ENCODE measurements around the gene RHOA.
A peak's percentile ranks its signal among the peaks of the same experiment; 100 is the strongest.

RHOA gene

DNA sequence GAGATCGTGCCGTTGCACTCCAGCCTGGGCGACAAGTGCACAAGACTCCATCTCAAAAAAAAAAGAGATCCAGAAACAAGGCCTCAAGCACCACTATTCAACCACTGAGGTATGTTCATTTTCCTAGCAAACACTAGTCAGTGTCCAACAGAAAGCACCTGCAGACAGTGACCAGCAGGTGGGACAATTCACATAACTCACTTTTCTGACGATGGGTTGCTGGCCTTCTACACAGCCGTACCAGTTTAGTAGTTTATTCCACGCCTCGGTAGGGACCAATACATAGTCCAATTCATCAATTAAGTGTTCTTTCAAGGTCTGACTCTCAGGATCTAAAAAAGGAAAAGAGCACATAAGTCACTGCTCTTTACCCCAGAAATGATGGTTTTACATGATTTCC is 84.3 kb downstream of the RHOA start:
- POLR2A ChIA-PET: no interaction called here
- CTCF ChIA-PET: interaction anchor here (0.9 to 3.1 kb wide), 3 partner anchors 12 to 26 kb away, joined by 3 to 12 read pairs (median 3); partner anchors contain the start of gene USP4
- TF ChIP-seq, protein P1, sequence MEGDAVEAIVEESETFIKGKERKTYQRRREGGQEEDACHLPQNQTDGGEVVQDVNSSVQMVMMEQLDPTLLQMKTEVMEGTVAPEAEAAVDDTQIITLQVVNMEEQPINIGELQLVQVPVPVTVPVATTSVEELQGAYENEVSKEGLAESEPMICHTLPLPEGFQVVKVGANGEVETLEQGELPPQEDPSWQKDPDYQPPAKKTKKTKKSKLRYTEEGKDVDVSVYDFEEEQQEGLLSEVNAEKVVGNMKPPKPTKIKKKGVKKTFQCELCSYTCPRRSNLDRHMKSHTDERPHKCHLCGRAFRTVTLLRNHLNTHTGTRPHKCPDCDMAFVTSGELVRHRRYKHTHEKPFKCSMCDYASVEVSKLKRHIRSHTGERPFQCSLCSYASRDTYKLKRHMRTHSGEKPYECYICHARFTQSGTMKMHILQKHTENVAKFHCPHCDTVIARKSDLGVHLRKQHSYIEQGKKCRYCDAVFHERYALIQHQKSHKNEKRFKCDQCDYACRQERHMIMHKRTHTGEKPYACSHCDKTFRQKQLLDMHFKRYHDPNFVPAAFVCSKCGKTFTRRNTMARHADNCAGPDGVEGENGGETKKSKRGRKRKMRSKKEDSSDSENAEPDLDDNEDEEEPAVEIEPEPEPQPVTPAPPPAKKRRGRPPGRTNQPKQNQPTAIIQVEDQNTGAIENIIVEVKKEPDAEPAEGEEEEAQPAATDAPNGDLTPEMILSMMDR (IDR thresholded peaks at IDR 0.05; ENCODE audit: control extremely low read depth, extremely low read depth, low read depth, missing control alignments): peak; percentile 9
- no peak for DNase-seq (ENCODE audit: extremely low spot score)

GRCh38 chr3:49324768-49325167 is 87.0 kb downstream of the RHOA start:
- POLR2A ChIA-PET: no interaction called here
- DNase-seq (ENCODE audit: extremely low spot score): no peak
- CTCF ChIA-PET: interaction anchor here (0.8 to 3.1 kb wide), 7 partner anchors 8 to 215 kb away, joined by 3 to 12 read pairs (median 3); partner anchors contain the start of gene USP4
- TF ChIP-seq, protein P1 (IDR thresholded peaks at IDR 0.05; ENCODE audit: control extremely low read depth, extremely low read depth, low read depth, missing control alignments): no peak

GRCh38 chr3:49316696-49317457 is 94.9 kb downstream of the RHOA start:
- DNase-seq (ENCODE audit: extremely low spot score): no peak
- POLR2A ChIA-PET: interaction anchor here (0.5 to 0.7 kb wide), 2 partner anchors 42 to 233 kb away, joined by 4 to 7 read pairs; no protein-coding TSS in a partner anchor
- CTCF ChIA-PET: interaction anchor here (0.7 to 1.4 kb wide), 2 partner anchors 8 to 23 kb away, joined by 3 read pairs; partner anchors contain the start of gene USP4
- TF ChIP-seq, protein P1 (IDR thresholded peaks at IDR 0.05; ENCODE audit: control extremely low read depth, extremely low read depth, low read depth, missing control alignments): no peak

- TF ChIP-seq, protein P1 (IDR thresholded peaks at IDR 0.05; ENCODE audit: control extremely low read depth, extremely low read depth, low read depth, missing control alignments): no peak
- POLR2A ChIA-PET: no interaction called here
- CTCF ChIA-PET: interaction anchor here (1.6 kb wide), 1 partner anchor 20 kb away, joined by 4 read pairs; no protein-coding TSS in a partner anchor
- DNase-seq (ENCODE audit: extremely low spot score): no peak
Measured at GRCh38 chr3:49313896-49314688, 97.7 kb downstream of the RHOA start.

- no peak for DNase-seq (ENCODE audit: extremely low spot score)
- ChIA-PET CTCF (interaction anchor here (1.1 to 1.2 kb wide), 2 partner anchors 9 to 10 kb away, joined by 3 to 5 read pairs; no protein-coding TSS in a partner anchor), POLR2A (no interaction called here)
- TF ChIP-seq, protein P1 (IDR thresholded peaks at IDR 0.05; ENCODE audit: control extremely low read depth, extremely low read depth, low read depth, missing control alignments): no peak
Measured at GRCh38 chr3:49311283-49311682, 100.5 kb downstream of the RHOA start.

- CTCF ChIA-PET: interaction anchor here (1.1 to 1.2 kb wide), 2 partner anchors 8 to 10 kb away, joined by 3 to 5 read pairs; no protein-coding TSS in a partner anchor
- POLR2A ChIA-PET: no interaction called here
- no peak for DNase-seq (ENCODE audit: extremely low spot score)
- TF ChIP-seq, protein P1 (IDR thresholded peaks at IDR 0.05; ENCODE audit: control extremely low read depth, extremely low read depth, low read depth, missing control alignments): no peak
Measured at GRCh38 chr3:49310677-49311076, 101.1 kb downstream of the RHOA start.
